GM19455 (cell line): ENCODE measurements around the gene TIFAB.

Source experiments
- ATAC-seq: cut with Tn5 transposase; IDR thresholded peaks from one replicate; pipeline ENCODE4 v1.9.1; 2021; ENCODE audit not compliant: unreplicated experiment

The TIFAB gene

GRCh38 chr5:135482381-135482933 lies 30.3 kb upstream of the TIFAB start:
- no peak for ATAC-seq

DNA sequence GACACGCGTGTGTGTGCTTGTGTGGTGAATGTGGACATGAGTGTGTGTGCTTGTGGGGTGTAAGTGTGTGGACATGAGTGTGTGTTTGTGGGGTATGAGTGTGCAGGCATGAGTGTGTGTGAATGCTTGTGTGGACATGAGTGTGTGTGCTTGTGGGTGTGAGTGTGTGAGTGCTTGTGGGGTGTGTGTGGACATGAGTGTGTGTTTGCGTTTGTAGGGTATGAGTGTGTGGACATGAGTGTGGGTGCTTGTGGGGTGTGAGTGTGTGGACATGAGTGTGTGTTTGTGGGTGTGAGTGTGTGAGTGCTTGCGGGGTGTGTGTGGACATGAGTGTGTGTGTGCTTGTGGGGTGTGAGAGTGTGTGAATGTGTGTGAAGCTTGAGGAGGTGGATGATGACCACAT lies 29.8 kb upstream of the TIFAB start:
- ATAC-seq, result no peak

GRCh38 chr5:135481387-135481786 lies 29.2 kb upstream of the TIFAB start:
- no peak for ATAC-seq

- ATAC-seq, result no peak
Measured at GRCh38 chr5:135480511-135480910, 28.4 kb upstream of the TIFAB start.

DNA sequence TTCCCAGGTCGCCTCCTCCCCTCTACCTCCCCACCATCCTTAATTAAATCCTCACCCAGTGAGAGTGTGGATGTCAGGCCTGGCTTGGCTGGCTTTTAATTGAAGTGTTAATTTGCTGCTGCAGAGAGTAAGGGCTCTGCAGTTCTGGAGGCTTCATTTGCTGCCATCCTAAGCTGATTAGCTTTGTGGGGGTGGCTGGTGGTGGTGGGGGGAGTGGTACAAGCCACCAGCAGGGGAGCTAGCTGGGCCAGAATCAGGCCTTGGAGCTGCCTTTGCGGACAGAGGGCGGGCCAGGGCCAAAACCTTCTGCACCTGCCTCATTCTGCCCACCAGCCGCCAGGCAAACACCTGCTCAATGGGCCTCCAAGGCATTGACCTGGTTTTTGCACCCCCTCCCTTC lies 26.8 kb upstream of the TIFAB start:
- no peak for ATAC-seq

DNA sequence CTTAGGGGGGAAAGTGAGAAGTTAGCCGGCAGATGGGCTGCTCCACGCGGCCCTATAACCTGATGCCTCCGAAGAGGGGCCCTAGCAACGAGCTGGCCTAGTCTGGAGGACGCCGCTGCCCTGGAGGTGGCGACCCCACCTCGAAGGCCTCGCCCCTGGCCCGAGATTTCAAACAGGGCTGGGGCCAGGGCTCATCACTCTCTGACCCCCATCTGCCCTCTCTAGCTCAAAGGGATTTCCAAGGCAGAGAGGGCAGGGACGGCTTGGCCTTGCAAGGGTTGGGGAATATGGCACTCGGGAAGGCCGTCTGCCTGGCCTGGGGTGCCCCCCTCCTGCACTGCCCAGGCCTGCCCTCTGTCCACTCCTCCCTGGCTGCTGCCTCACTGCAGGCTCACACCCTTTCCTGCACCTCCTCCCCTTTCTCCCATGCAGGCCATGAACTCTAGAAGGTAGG lies 25.5 kb upstream of the TIFAB start:
- ATAC-seq, result no peak

DNA sequence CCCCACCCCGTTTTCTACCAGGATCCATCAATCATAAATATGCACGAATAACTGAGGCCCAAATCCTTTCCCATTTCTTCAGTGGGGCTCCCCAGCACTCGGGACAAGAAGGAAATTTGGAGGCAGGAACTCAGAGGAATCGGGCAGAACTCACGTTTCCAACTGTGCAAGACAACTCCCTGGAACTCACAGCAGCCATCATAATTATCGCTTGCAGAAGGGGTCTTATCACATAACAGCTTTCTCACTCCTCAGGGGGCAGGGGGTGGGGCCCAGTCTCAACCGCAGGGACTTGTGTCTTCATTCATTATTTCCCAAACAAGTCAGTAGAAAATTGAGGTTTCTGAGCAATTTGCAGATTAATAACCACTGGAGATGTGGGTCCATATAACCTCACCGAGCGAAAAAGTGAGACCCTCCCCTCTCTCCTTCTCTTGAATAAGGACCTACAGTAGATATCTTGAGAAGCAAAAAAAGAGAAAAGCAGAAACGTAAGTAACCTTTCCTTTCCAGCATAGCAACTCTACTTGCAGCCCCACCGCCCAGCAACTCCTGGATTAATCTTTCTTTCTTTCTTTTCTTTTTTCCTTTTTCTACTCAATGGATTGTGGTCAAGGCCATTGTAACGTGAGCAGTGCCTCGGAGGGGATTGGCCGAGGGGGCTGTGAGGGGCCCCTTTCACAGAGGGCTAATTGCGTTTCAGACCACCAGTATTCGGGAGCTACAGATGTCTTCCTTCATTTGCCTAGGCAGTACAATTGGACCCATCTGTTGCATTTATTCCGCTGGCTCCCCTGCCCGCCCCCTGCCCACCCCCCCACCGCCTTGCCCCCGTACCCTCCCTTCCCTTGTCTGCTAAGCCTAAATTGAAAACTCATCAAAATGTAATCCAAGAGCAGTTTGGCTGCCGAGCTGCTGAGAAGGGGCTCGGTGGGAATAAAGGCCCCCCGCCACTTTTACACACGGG lies 24.7 kb upstream of the TIFAB start:
- ATAC-seq, result no peak

DNA sequence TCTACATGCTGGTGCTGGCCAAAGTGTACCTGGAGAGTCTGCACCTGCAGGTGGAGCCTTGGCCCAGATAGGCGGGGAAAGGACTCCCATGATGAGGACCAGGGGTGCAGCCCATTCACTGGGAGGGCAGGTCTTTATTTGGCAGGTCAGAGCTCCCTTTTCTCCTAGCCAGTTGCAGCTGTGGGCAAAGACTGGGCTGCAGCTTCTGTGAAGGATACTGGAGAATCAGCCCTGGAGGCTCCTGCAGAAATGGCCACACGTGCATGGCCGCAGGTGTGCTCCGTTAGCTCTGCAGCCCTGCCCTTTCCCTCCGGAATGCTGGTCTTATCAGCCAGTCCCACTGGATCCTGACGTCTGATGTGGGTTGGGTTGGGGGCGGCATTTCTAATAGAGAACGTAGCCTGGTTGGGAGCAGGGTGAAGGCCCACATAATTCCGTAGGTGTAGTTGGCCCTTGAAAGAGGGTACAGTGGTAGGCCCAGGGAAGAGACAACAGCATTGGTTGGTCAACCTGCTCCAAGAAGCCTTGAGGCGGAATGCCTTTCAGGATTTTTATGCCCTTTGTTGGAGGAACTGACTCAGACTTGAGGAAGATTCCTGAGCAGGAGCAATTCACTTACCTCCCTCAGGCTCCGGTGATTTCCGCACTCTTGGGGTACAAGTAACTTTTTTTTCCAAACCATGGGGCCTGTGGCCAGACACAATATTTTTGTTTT lies 22.0 kb upstream of the TIFAB start:
- no peak for ATAC-seq

DNA sequence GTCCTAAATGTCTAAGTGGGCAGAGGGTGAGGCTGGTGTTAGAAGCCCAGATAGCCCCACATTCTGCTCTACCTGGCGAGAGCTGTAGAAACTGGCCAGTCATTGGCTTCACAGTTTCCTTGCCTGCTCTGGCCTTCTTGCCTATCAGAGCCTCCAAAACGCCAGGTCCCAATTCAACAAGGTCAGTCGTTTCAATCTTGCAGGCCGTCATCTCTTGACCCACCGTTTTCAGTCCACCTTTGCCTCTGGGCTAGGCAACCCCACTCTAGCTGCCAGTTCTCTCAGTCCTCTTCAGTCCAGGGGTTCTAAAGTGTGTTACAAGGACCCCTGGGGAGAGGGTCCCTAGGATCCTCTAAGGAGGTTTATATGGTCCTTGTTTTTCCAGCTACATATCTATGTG lies 20.0 kb upstream of the TIFAB start:
- no peak for ATAC-seq

GRCh38 chr5:135471726-135472125 lies 19.6 kb upstream of the TIFAB start:
- no peak for ATAC-seq

- no peak for ATAC-seq
Measured at GRCh38 chr5:135469911-135470310, 17.8 kb upstream of the TIFAB start.

DNA sequence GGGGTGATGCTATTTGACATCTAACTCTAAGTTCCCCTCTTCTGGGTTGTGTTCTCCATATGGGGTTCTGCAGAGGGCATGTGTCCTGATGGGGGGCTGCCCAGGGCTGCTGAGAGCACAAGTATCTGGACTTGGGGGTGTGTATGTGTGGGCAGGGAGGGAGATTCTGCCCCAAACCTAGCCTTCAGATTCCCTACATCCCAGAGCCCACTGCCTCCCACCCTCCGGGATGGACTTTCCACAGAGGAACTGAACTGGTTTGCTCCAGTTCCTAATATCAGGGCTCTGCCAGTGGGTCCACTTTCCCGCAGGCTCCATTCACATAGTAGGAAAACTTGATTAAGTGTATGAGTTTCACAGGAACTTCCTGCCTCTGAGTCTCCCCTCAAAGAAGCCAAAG lies 16.4 kb upstream of the TIFAB start:
- no peak for ATAC-seq

DNA sequence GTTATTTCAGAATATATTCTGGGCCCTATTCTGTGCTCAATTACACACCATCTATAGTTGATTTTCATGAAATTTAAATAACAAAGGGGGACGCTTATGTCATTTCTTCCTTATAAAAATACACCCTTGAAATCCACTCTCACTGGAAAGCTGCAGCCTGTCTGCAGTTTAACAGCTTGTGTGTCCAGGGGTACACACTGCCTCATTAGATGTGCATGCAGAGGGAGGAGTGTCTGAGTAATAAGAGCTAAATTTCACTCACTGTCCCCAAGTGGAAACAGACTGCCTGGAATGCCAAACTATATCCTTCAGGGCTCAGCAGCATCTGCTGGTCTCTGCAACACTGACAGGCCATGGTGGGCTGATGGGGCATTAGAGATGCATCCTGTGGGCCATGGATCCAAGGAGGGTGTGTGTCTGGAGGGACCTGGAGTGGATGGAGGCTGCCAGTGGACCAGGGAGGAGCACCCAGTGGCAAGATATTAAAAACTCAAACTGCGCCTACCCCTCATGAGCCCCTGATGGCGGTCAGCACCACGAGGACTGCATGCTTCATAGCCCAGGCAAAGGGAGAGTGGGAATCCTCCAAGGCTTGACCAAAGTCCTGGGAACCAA lies 15.8 kb upstream of the TIFAB start:
- ATAC-seq, result no peak

DNA sequence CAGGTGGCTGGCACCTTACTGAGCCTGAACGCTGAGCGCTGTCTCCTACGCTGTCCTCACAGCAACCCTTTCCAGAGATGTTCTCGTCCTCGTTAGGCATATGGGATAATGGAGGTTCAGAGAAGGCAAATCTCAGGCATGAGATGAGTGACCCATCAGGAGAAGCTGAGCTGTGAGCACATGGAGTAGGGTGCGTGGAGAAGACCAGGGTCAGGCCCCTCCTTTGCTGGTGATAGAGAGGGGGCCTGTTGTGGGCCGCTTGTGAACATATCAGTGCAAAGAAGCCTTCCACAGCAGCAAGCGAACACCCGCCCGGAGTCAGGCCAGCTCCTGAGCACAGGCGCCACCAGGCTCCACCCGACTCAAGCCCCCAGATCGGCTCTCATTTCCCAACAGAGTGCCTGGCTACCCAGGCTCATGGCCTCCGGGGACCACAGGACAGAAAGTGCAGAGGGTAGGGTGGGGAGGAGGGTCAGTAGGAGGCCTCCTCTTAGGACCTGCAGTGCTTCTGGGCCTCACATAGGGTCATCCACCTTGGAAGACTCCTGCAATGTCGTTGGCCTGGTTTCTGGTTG lies 15.0 kb upstream of the TIFAB start:
- ATAC-seq, result no peak

DNA sequence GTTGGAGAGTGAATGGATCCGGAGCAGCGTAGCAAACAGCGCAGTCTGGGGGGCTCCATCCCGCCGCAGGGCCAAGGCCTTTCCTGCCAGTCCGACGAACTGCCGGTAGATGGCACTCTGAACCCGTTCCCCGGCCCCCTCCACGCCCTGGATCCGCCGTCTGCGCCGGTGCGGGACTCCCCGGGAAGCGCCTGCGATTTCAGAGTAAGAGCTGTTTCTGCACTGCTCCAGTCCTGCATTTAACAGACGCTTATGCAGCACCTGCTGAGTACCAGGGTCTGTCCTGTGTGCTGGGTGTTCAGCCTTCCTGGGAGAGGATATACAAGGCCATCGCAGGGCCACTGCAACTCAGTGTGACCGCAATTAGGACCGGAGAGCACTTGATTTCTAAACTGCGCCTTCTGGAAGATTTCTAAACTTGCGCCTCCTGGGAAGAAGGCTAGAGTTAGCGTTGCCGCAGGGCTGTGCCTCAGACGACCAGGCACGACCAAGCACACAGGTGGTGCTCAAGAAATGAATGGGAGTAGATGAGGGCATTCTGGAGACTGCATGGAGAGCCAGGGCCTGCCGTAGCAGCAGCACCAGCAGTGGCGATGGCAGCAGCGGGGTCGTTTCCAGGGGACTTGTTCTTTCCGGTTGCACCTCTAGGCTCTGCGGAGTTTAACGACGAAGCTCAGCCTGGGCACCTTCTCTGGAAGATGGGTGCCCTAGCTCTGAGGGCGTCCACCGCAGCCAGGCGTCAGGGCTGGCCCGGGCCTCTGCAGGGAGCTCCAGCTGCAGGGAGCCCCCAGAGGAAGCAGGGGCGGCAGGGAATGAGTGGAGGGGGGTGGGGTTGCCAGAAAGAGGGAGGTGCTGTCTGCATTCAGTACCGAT lies 14.3 kb upstream of the TIFAB start:
- ATAC-seq, result peak; percentile 56

DNA sequence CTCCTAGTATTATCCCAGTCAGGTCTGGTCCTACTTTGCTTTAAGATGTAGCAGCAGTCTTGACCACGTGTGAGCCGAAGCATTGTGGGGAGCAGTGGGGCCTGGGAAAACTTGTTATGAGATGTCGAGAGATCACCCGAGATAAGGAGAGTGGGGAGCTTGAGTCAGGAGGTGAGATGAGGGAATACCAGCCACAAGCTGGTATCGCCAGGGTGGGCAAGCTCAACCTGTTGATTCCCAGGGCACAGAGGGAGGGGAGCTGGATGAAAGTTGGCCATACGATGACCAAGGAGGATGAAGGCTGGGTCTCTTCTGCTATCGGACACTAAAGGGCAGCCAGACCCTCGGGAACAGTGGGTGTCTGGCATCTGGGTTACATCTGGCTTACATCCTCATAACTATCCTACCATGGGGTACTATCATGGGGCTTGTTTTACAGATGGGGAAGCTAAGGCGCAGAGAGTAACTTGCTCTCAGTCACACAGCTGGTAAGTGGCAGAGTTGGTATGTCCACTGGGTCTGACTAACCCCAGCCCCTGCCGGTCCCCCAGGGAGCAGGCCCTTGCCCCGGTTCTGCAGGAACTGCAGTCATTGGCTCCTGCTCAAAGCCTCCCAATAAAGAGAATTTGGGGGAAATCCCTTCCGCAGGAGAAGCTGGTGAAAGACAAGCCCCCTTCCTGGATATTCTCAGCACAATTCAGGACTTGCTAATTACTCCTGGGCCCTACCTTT lies 13.4 kb upstream of the TIFAB start:
- ATAC-seq, result no peak

DNA sequence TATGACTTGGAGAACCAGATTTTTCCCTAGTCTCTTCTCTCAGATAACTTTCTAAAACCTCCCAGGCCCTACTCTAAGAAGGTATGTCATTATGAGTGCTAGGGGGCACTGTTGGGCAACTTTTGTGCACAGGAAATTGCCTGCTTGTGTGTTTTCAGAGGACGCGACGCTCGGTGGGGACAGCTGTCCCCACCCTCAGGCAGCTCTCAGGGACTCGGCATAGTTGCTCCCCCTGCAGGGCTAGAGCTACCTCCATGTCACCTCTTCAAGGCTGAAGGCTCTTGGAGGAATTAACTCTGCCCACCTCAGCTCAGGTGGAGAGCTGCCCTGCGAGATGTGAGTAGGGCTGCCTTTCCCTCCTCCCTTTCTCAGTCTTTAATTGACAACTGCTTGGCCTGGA lies 10.2 kb upstream of the TIFAB start:
- no peak for ATAC-seq

DNA sequence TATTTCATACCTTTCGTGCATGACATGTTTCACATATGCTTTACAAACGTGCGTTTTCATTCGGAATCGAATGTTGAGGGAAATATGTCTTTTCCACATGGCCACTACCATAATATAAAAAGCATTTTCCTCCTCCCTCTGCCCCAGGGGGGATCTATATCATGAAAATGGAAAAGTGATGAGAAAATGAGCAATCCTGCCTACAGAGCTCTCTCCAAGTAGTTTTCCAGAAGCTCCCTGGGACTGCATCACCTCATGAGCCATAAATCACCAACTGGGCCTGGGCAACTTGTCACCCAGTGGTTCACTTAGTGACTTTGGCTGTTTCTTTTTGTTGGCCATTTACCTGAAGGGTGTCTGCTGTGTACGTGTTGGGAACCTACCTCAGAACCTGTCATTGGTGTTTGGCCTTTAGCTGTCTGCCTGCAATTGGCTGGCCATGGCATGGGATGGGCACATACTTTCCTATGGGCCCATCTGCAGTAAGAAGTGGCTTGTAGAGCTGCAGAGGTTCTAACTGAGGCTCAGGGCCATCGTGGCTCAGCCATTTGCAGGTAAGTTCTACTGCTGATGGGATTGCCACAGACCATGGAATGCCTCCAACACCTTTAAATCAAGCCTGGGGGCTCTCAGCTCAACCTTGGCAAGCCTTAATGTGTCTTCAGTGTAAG lies 9.5 kb upstream of the TIFAB start:
- no peak for ATAC-seq
